HepG2 (cell line): Measurements from ENCODE around the gene RNF183. TPM values are rescaled to one million over a fixed set of nuclear protein-coding genes. Genes with fewer than 3 reads are reported as not detected.

Experiments
- ARID3A ChIP-seq: IDR thresholded peaks from 2 replicates; pipeline ENCODE4 v1.6.1; 2012; ENCODE audit warnings: low read depth, low read length, improper control_type of control experiment
- CREB1 ChIP-seq, 2 experiments: fragments of 450-650 bp in 1 of 2; IDR thresholded peaks; 2 replicates each; pipeline ENCODE4 v1.6.1; 2016 to 2017; ENCODE audit warnings: control low read depth in 1 of 2, mild to moderate bottlenecking in 1 of 2, missing compliant biosample characterization in 1 of 2, missing genetic modification characterization in 1 of 2
- ELK4 ChIP-seq: sonication (generic); formaldehyde crosslinking; IDR thresholded peaks from 2 replicates; pipeline ENCODE4 v1.9.0; 2021; ENCODE audit warnings: missing genetic modification reagents, borderline replicate concordance
- EP300 ChIP-seq, 3 experiments: sonication (generic) in 1 of 3; formaldehyde crosslinking in 1 of 3; IDR thresholded peaks; 2 replicates each; pipeline versions ENCODE4 v1.5.1 to v1.6.1; 2011 to 2020; ENCODE audit warnings: low read depth in 2 of 3, low read length in 2 of 3, borderline replicate concordance in 1 of 3, improper control_type of control experiment in 1 of 3, mild to moderate bottlenecking in 1 of 3, missing genetic modification reagents in 1 of 3, moderate library complexity in 1 of 3
- FLYWCH1 ChIP-seq: sonication (generic); formaldehyde crosslinking; IDR thresholded peaks from 2 replicates; pipeline ENCODE4 v1.8.1; 2023; ENCODE audit warnings: mild to moderate bottlenecking, missing genetic modification reagents
- FOSL1 ChIP-seq: sonication (generic); formaldehyde crosslinking; IDR thresholded peaks from 2 replicates; pipeline ENCODE4 v1.9.0; 2021; ENCODE audit warnings: missing genetic modification reagents, borderline replicate concordance
- FOXK2 ChIP-seq: fragments of 450-650 bp; IDR thresholded peaks from 2 replicates; pipeline ENCODE4 v1.6.1; 2016
- JUND ChIP-seq: sonication (generic); formaldehyde crosslinking; IDR thresholded peaks from 2 replicates; pipeline ENCODE4 v1.8.0; 2022; ENCODE audit warnings: mild to moderate bottlenecking, missing genetic modification reagents
- LCORL ChIP-seq, 2 experiments: fragments of 450-650 bp in 1 of 2; sonication (generic) in 1 of 2; formaldehyde crosslinking in 1 of 2; IDR thresholded peaks; 2 replicates each; pipeline versions ENCODE4 v1.5.0 to v1.6.1; 2017 to 2020; ENCODE audit warnings: antibody characterized with exemption in 1 of 2, missing genetic modification reagents in 1 of 2
- ONECUT2 ChIP-seq: sonication (generic); formaldehyde crosslinking; IDR thresholded peaks from 2 replicates; pipeline ENCODE4 v1.4.0; 2020; ENCODE audit warnings: missing genetic modification reagents
- POGZ ChIP-seq: sonication (generic); formaldehyde crosslinking; IDR thresholded peaks from 2 replicates; pipeline ENCODE4 v1.4.0; 2020; ENCODE audit warnings: mild to moderate bottlenecking, missing genetic modification reagents
- REST ChIP-seq, 2 experiments: IDR thresholded peaks; 2 replicates each; pipeline ENCODE4 v1.6.1; 2011 to 2012; ENCODE audit warnings: low read length in 2 of 2, borderline replicate concordance in 1 of 2, low read depth in 1 of 2, mild to moderate bottlenecking in 1 of 2, moderate library complexity in 1 of 2
- RFX1 ChIP-seq: fragments of 450-650 bp; IDR thresholded peaks from 2 replicates; pipeline ENCODE4 v1.6.1; 2017
- RXRA ChIP-seq: sonication (generic); formaldehyde crosslinking; IDR thresholded peaks from 2 replicates; pipeline ENCODE4 v1.5.1; 2020; ENCODE audit warnings: missing genetic modification reagents
- SNAPC2 ChIP-seq: sonication (generic); formaldehyde crosslinking; IDR thresholded peaks from 2 replicates; pipeline ENCODE4 v1.8.1; 2022; ENCODE audit warnings: mild to moderate bottlenecking, missing genetic modification reagents
- TEAD3 ChIP-seq: optimal IDR thresholded peaks from 2 replicates; pipeline ENCODE3; 2016; ENCODE audit warnings: borderline replicate concordance
- TOPORS ChIP-seq: sonication (generic); formaldehyde crosslinking; IDR thresholded peaks from 2 replicates; pipeline ENCODE4 v1.8.0; 2023; ENCODE audit warnings: mild to moderate bottlenecking, missing genetic modification reagents
- ZEB1 ChIP-seq: IDR thresholded peaks from 2 replicates; pipeline ENCODE4 v1.6.1; 2012; ENCODE audit warnings: mild to moderate bottlenecking, low read depth, inconsistent platforms; ENCODE audit not compliant: insufficient replicate concordance
- ZKSCAN1 ChIP-seq: fragments of 150-350 bp; IDR thresholded peaks from 2 replicates; pipeline ENCODE4 v1.6.1; 2014; ENCODE audit warnings: low read length
- ZKSCAN8 ChIP-seq: IDR thresholded peaks from 2 replicates; pipeline ENCODE4 v1.6.1; 2016; ENCODE audit warnings: borderline replicate concordance, missing genetic modification reagents, missing compliant biosample characterization
- ZNF10 ChIP-seq: sonication (generic); formaldehyde crosslinking; IDR thresholded peaks from 2 replicates; pipeline ENCODE4 v1.4.0; 2020; ENCODE audit warnings: mild to moderate bottlenecking, low read depth, missing genetic modification reagents, borderline replicate concordance
- ZNF121 ChIP-seq: sonication (generic); formaldehyde crosslinking; IDR thresholded peaks from 2 replicates; pipeline ENCODE4 v1.5.0; 2020; ENCODE audit warnings: mild to moderate bottlenecking, missing genetic modification reagents
- ZNF432 ChIP-seq: sonication (generic); formaldehyde crosslinking; IDR thresholded peaks from 2 replicates; pipeline ENCODE4 v1.5.0; 2020; ENCODE audit warnings: missing genetic modification reagents, mild to moderate bottlenecking, borderline replicate concordance
- ZNF451 ChIP-seq: sonication (generic); formaldehyde crosslinking; IDR thresholded peaks from 2 replicates; pipeline ENCODE4 v1.5.0; 2020; ENCODE audit warnings: mild to moderate bottlenecking, missing genetic modification reagents
- ZNF556 ChIP-seq: sonication (generic); formaldehyde crosslinking; IDR thresholded peaks from 2 replicates; pipeline ENCODE4 v1.4.0; 2020; ENCODE audit warnings: mild to moderate bottlenecking, missing genetic modification reagents, borderline replicate concordance
- ZNF629 ChIP-seq: sonication (generic); formaldehyde crosslinking; conservative IDR thresholded peaks from 2 replicates; pipeline ENCODE4 v1.5.0; 2020; ENCODE audit warnings: missing genetic modification reagents
- polyA plus RNA-seq, 8 experiments: library from polyadenylated mRNA; depleted of rRNA in 3 of 8; stranded (reverse) in 7 of 8; unstranded in 1 of 8; fragments of >200 nt; fragmentation: Illumina TruSeq in 4 of 8; extraction: Trizol in 4 of 8; gene quantifications; 2 replicates each; pipeline versions ENCODE4 v1.2.1 to v1.2.3, GENCODE V29; 2011 to 2016; ENCODE audit warnings: low read depth in 4 of 8, missing spikeins in 1 of 8, mixed read lengths in 1 of 8; ENCODE audit not compliant: insufficient read depth in 1 of 8
- total RNA-seq, 5 experiments: library from RNA; depleted of rRNA; stranded (reverse); fragments of >200 nt; fragmentation: Illumina TruSeq; extraction: Trizol; gene quantifications; 2 replicates each; pipeline ENCODE4 v1.2.3, GENCODE V29; 2016; ENCODE audit warnings: low read depth in 1 of 5

The RNF183 gene
- total and polyA plus RNA-seq, 2 of the 13 experiments (the other 11 are each of a cell fraction or from before 2014, with no cell fraction given): 0.13 to 6.5 TPM

- no peak for TF ChIP-seq REST (IDR thresholded peaks at IDR 0.05; ENCODE audit: borderline replicate concordance in 1 of 2, low read depth in 1 of 2, low read length in 2 of 2)
- no peak for TF ChIP-seq TOPORS (CRISPR knock-in tag)
- 0 out of 4 replicates have a peak, but pooled peaks of 1 of the 2 experiments have one; percentile 22 for TF ChIP-seq EP300 (IDR thresholded peaks at IDR 0.05; ENCODE audit: low read depth in 2 of 2, low read length in 2 of 2)
- TF ChIP-seq EP300 (CRISPR knock-in tag; IDR thresholded peaks at IDR 0.05; ENCODE audit: borderline replicate concordance): no peak
- TF ChIP-seq ARID3A: no peak
- TF ChIP-seq ZNF556 (CRISPR knock-in tag): no peak
- no peak for TF ChIP-seq ELK4 (CRISPR knock-in tag)
- TF ChIP-seq RXRA (CRISPR knock-in tag): no peak
- no peak for TF ChIP-seq FOXK2
- TF ChIP-seq ZNF451 (CRISPR knock-in tag): no peak
- TF ChIP-seq FLYWCH1: no peak
- TF ChIP-seq ONECUT2 (CRISPR knock-in tag): peak; percentile 43; the same call in 1 of the 2 replicates
- TF ChIP-seq POGZ (CRISPR knock-in tag): no peak
- TF ChIP-seq FOSL1 (CRISPR knock-in tag): peak; percentile 49; the same call in 1 of the 2 replicates
- TF ChIP-seq ZNF10: no peak
- TF ChIP-seq ZEB1: no peak
- peak; percentile 70; the same call in 1 of the 2 replicates for TF ChIP-seq JUND (CRISPR knock-in tag)
- no peak for TF ChIP-seq ZNF121 (CRISPR knock-in tag)
- no peak for TF ChIP-seq ZNF432
- no peak for TF ChIP-seq TEAD3 (CRISPR knock-in tag)
- TF ChIP-seq RFX1: no peak
- no peak for TF ChIP-seq CREB1 (IDR thresholded peaks at IDR 0.05)
- TF ChIP-seq CREB1 (CRISPR knock-in tag; IDR thresholded peaks at IDR 0.05): no peak
- no peak for TF ChIP-seq SNAPC2 (CRISPR knock-in tag)
- no peak for TF ChIP-seq ZKSCAN8 (CRISPR knock-in tag)
- TF ChIP-seq ZKSCAN1: no peak
- TF ChIP-seq ZNF629 (CRISPR knock-in tag): no peak
- no peak for TF ChIP-seq LCORL (IDR thresholded peaks at IDR 0.05)
- peak; percentile 44; the same call in 1 of the 2 replicates for TF ChIP-seq LCORL (CRISPR knock-in tag; IDR thresholded peaks at IDR 0.05)
Measured at GRCh38 chr9:113278840-113279239, 24.3 kb downstream of the RNF183 start (continued).
